Measurements from ENCODE around the gene SLC46A1. TPM values are rescaled to one million over a fixed set of nuclear protein-coding genes. Genes with fewer than 3 reads are reported as not detected.
A peak's percentile ranks its signal among the peaks of the same experiment; 100 is the strongest.

Gene SLC46A1
- total RNA-seq, 1 donor from 2014 or later = 16.1 TPM

GRCh38 chr17:28350271-28350670, 55.7 kb downstream of the SLC46A1 start:
- no peak for TF ChIP-seq CTCF (IDR thresholded peaks at IDR 0.05; ENCODE audit: unreplicated experiment)

GRCh38 chr17:28348979-28349378, 57.0 kb downstream of the SLC46A1 start:
- DNase-seq (ENCODE audit: low spot score, unreplicated experiment) = no peak
- Mint-ChIP-seq H3K27me3 (no peaks in the 10 kb centered on the region), H3K4me3 (ENCODE audit: low read depth) (no peak overlapping the region), H3K27ac (no peak overlapping the region), H3K9me3 (ENCODE audit: low read depth) (no peaks in the 10 kb centered on the region), H3K4me1 (ENCODE audit: low read depth) (no peaks in the 10 kb centered on the region), H3K36me3 (ENCODE audit: insufficient read depth) (peaks cover 15% of the 10 kb centered on the region)
- no peak for TF ChIP-seq CTCF (IDR thresholded peaks at IDR 0.05; ENCODE audit: unreplicated experiment)

More at GRCh38 chr17:28350271-28350670, 55.7 kb downstream of the SLC46A1 start:
- no peak overlapping the region for H3K4me3 Mint-ChIP-seq (ENCODE audit: low read depth)
- H3K27me3 Mint-ChIP-seq = no peaks in the 10 kb centered on the region
- H3K9me3 Mint-ChIP-seq (ENCODE audit: low read depth) = no peaks in the 10 kb centered on the region
- H3K36me3 Mint-ChIP-seq (ENCODE audit: insufficient read depth) = peaks cover 20% of the 10 kb centered on the region
- H3K27ac Mint-ChIP-seq = no peak overlapping the region
- DNase-seq (ENCODE audit: low spot score, unreplicated experiment) = no peak
- H3K4me1 Mint-ChIP-seq (ENCODE audit: low read depth) = no peaks in the 10 kb centered on the region

- no peaks in the 10 kb centered on the region for H3K27me3 Mint-ChIP-seq
- no peak for DNase-seq (ENCODE audit: low spot score, unreplicated experiment)
- peak overlapping the region; percentile 29 for H3K27ac Mint-ChIP-seq
- no peak overlapping the region for H3K4me3 Mint-ChIP-seq (ENCODE audit: low read depth)
- no peak for TF ChIP-seq CTCF (IDR thresholded peaks at IDR 0.05; ENCODE audit: unreplicated experiment)
- H3K4me1 Mint-ChIP-seq (ENCODE audit: low read depth) = no peaks in the 10 kb centered on the region
- H3K9me3 Mint-ChIP-seq (ENCODE audit: low read depth) = no peaks in the 10 kb centered on the region
- H3K36me3 Mint-ChIP-seq (ENCODE audit: insufficient read depth) = peaks cover 13% of the 10 kb centered on the region
These were observed 58.6 kb downstream of the SLC46A1 start for GRCh38 chr17:28347261-28347891.

GRCh38 chr17:28346746-28347246, 59.2 kb downstream of the SLC46A1 start:
- peaks cover 12% of the 10 kb centered on the region for H3K36me3 Mint-ChIP-seq (ENCODE audit: insufficient read depth)
- TF ChIP-seq CTCF (IDR thresholded peaks at IDR 0.05; ENCODE audit: unreplicated experiment) = peak; percentile 37
- H3K27me3 Mint-ChIP-seq = no peaks in the 10 kb centered on the region
- H3K9me3 Mint-ChIP-seq (ENCODE audit: low read depth) = no peaks in the 10 kb centered on the region
- no peak for DNase-seq (ENCODE audit: low spot score, unreplicated experiment)
- H3K4me1 Mint-ChIP-seq (ENCODE audit: low read depth) = no peaks in the 10 kb centered on the region
- H3K4me3 Mint-ChIP-seq (ENCODE audit: low read depth) = no peak overlapping the region
- peak overlapping the region; percentile 29 for H3K27ac Mint-ChIP-seq

- TF ChIP-seq CTCF (IDR thresholded peaks at IDR 0.05; ENCODE audit: unreplicated experiment) = no peak
- Mint-ChIP-seq H3K4me3 (ENCODE audit: low read depth) (no peak overlapping the region), H3K27ac (no peak overlapping the region), H3K9me3 (ENCODE audit: low read depth) (no peaks in the 10 kb centered on the region), H3K4me1 (ENCODE audit: low read depth) (no peaks in the 10 kb centered on the region), H3K27me3 (no peaks in the 10 kb centered on the region), H3K36me3 (ENCODE audit: insufficient read depth) (peaks cover 13% of the 10 kb centered on the region)
- no peak for DNase-seq (ENCODE audit: low spot score, unreplicated experiment)
These were observed 59.8 kb downstream of the SLC46A1 start for GRCh38 chr17:28346199-28346580.
